ENCODE results near the gene GFOD1.
A peak's percentile ranks its signal among the peaks of the same experiment; 100 is the strongest.

GFOD1 gene, protein sequence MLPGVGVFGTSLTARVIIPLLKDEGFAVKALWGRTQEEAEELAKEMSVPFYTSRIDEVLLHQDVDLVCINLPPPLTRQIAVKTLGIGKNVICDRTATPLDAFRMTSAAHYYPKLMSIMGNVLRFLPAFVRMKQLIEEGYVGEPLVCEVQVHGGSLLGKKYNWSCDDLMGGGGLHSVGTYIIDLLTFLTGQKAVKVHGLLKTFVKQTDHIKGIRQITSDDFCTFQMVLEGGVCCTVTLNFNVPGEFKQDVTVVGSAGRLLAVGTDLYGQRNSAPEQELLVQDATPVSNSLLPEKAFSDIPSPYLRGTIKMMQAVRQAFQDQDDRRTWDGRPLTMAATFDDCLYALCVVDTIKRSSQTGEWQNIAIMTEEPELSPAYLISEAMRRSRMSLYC

DNA sequence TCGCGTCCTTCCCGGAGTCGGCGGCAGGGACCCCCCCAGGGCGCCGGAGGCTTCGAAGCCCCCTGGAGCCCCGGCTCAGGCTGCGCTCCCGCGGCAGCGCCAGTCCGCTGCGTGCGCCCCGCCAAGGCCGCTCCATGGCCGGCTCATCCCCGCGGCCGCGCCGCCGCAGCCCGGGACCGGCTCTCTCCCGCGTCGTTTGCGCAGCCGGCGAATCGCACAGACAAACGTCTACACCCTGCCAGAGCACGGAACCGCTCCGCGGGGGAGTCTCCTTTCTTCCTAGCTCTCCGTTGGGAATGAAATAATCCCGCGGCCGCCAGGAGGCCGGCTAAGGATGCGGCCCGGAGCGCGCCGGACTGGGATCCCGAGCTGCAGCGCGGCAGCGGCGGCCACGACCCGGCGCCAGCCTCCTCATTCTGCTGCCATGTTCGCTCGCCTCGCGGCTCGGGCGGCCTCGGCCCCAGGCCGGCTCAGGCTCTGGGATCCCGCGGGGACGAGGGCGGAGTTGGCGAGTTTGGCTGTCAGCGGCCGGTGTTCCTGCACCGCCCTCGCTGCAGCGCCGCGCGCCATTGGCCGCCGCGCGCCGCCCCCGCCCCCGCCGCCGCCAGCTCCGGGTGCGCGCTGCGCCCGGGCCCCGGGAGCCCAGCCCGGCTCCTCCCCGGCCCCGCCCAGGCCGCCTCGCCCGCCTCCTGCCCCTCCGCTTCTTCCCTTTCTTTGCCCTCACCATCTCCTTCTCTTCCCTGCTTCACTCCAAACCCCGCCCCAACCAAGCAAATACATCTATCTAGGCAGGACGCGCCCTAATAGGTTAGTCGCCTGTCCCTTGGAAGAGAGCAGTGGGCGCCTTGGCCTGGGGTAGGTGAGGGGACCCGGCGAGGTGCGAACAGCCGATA, at the start of gene GFOD1:
GFOD1 (minus strand) TSS at position 479 of the 893 bp plus-strand sequence. CDS start 710 bp downstream, outside the sequence.
- peak; percentile 92 for DNase-seq (ENCODE audit: low read depth)
- TF ChIP-seq, protein P1, sequence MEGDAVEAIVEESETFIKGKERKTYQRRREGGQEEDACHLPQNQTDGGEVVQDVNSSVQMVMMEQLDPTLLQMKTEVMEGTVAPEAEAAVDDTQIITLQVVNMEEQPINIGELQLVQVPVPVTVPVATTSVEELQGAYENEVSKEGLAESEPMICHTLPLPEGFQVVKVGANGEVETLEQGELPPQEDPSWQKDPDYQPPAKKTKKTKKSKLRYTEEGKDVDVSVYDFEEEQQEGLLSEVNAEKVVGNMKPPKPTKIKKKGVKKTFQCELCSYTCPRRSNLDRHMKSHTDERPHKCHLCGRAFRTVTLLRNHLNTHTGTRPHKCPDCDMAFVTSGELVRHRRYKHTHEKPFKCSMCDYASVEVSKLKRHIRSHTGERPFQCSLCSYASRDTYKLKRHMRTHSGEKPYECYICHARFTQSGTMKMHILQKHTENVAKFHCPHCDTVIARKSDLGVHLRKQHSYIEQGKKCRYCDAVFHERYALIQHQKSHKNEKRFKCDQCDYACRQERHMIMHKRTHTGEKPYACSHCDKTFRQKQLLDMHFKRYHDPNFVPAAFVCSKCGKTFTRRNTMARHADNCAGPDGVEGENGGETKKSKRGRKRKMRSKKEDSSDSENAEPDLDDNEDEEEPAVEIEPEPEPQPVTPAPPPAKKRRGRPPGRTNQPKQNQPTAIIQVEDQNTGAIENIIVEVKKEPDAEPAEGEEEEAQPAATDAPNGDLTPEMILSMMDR (IDR thresholded peaks at IDR 0.05; ENCODE audit: insufficient read depth, low read depth, low read length, missing control alignments): no peak
- H3K4me3 ChIP-seq (ENCODE audit: low read depth, low read length): peak within 1 kb of the TSS; percentile 97

DNA sequence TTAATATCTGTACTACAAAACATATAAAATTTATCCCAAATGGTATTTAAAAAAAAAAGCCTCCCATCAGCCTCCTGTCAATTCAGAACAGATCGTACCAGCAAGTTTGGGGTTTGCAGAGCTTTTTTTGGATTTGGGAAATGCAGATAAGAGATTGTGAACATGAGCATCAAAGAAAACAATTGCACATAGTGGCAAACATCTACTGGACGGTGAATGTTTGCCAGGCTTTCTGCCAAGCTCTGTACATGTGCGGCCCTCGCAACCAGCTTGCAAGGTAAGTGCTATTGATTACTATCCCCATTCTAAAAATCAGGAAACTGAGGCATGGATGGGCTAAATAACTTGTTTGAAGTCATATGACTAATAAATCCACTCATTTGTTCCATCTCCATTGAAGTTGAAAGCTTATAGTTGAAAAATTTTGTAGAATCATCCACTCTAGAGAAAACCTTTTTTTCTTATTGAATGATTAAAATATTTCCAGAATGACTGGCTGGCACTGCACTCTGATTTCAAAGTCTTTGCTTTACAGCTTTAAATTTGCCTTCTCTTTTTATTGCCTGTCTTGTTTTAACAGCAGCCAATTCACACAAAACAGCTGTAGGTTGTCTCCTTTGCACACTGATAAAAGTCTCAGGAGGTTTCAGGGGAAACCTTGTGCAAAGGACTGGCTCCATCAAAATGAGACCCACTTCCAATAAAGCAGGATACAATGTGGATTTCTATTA, 49.6 kb upstream of the GFOD1 start:
- no peak for DNase-seq (ENCODE audit: low read depth)
- H3K4me3 ChIP-seq (ENCODE audit: low read depth, low read length): no peak overlapping the region
- TF ChIP-seq, protein P1 (IDR thresholded peaks at IDR 0.05; ENCODE audit: insufficient read depth, low read depth, low read length, missing control alignments): no peak

DNA sequence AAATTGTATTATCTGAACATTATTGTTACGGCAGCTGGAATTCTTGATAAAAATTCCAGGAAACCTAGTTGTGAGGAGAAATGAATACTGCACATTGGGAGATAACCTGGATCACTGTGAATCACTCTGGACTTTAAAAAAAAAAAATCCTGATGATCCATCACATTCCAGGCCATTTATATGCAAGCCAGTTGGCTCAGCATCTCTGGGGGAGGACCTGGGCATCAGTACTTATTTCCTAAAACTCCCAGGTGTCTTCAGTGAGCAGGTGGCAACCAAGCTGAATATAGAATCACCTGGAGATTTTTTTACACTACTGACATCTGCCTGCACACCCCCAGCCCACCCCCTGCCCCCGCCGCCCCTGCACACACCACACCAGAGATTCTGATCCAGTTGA, 47.9 kb upstream of the GFOD1 start:
- no peak for DNase-seq (ENCODE audit: low read depth)
- no peak overlapping the region for H3K4me3 ChIP-seq (ENCODE audit: low read depth, low read length)
- TF ChIP-seq, protein P1 (IDR thresholded peaks at IDR 0.05; ENCODE audit: insufficient read depth, low read depth, low read length, missing control alignments): no peak

DNA sequence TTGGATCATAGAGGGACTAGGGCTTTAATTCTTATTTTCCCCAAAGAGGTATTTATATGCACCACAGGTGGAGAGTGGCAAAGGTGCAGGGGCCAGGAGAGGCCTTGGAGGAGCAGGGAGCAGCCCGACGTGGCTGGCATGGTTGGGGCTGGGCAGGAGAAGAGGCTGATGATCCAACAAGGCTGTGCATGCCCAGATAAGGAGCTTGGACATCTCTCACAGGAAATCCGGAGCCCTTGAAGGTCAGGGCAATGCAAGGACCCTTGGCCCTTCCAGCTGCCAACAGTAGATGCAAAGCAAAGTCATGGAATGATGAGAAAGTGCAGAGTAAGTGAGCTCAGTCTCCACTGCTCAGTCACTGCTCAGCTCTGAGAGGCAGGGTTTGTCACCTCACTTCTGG, 47.1 kb upstream of the GFOD1 start:
- H3K4me3 ChIP-seq (ENCODE audit: low read depth, low read length): no peak overlapping the region

DNA sequence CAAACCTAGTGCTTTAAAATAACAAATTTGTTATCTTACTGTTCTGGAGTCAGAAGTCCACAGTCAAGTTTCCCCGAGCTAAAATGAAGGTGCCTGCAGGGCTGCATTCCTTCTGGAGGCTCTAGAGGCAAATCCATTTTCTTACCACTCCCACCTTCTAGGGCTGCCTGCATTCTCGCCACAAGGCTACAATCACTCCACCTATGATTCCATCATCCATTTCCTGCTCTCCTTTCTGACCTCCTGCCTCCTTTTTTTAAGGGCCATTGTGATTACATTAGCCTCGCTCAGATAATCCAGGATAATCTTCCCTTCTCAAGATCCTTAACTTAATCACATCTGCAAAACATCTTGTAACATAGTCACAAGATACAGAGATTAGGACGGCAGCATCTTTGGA, 44.6 kb upstream of the GFOD1 start:
- TF ChIP-seq, protein P1 (IDR thresholded peaks at IDR 0.05; ENCODE audit: insufficient read depth, low read depth, low read length, missing control alignments): no peak
- no peak for DNase-seq (ENCODE audit: low read depth)
- no peak overlapping the region for H3K4me3 ChIP-seq (ENCODE audit: low read depth, low read length)

More for the DNA sequence above, 47.1 kb upstream of the GFOD1 start:
- DNase-seq (ENCODE audit: low read depth): no peak
- TF ChIP-seq, protein P1 (IDR thresholded peaks at IDR 0.05; ENCODE audit: insufficient read depth, low read depth, low read length, missing control alignments): no peak

DNA sequence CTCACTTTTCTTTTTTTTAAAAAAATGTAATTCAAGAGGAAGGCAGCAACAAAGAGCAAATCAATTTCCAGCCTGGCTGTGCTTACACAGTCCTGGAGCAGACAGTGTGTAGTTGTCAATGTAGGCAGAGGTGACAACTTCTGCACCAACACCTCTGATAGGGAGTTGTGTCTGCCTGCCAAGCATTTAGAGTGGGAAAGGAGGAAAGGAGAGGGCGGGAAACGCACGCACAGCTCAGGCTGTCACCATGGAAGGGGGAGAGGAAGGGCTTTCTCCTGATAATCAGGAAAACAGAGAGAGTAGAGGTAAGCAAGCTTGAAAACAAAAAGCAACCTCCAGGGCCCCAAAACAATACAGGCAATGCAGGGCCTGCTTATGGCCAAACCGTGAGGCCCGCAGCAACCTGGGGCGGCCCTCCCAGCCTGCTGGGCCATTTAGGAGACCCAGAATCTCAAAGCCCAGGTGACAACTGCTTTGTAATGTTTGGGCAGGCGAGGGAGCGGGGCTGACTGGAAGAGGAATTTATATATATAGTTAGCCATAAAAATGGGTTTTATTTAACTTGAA, 41.5 kb upstream of the GFOD1 start:
- no peak overlapping the region for H3K4me3 ChIP-seq (ENCODE audit: low read depth, low read length)
- no peak for DNase-seq (ENCODE audit: low read depth)
- TF ChIP-seq, protein P1 (IDR thresholded peaks at IDR 0.05; ENCODE audit: insufficient read depth, low read depth, low read length, missing control alignments): no peak

Measured in GM12865 (cell line).